Retinal pigment epithelial cell (primary cell): ENCODE measurements around the gene NUP98.
"Not testable (repeated sequence)": the region's sequence is repeated elsewhere in the genome, so short reads cannot be mapped to it uniquely, and the experiment has no call there.

Experiments used
- DNase-seq: peaks from one replicate; pipeline ENCODE4 v3.0.0-alpha.2; 2010; ENCODE audit warnings: low read depth
- H3K4me3 ChIP-seq: 2 replicates; pipeline ENCODE4 v1.5.1; 2011; ENCODE audit warnings: mild to moderate bottlenecking, low read length, control low read depth, moderate library complexity
- TF ChIP-seq, protein P1 (sequence below): conservative IDR thresholded peaks from 2 replicates; pipeline ENCODE4 v1.5.1; 2011; ENCODE audit warnings: low read depth, low read length, control low read depth, inconsistent platforms

The NUP98 gene

DNA sequence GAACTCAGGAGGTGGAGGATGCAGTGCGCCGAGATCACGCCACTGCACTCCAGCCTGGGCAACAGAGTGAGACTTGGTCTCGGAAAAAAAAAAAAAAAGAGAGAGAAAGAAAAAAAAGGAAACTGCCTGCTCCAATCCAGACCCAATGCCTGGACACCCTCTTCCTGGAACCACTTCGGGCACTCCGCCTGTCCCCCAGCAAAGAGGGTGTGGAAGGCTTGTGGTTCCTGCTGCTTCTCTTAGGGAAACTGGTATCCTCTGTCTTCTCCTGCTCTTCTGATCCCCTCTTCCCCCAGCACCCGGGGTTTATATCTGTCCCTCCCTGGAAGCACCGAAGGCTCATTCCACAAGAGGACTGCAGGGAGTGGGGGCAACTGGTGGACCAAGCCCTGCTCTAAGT is 139.1 kb downstream of the NUP98 start:
- no peak overlapping the region for H3K4me3 ChIP-seq
- DNase-seq, result no peak
- TF ChIP-seq, protein P1, sequence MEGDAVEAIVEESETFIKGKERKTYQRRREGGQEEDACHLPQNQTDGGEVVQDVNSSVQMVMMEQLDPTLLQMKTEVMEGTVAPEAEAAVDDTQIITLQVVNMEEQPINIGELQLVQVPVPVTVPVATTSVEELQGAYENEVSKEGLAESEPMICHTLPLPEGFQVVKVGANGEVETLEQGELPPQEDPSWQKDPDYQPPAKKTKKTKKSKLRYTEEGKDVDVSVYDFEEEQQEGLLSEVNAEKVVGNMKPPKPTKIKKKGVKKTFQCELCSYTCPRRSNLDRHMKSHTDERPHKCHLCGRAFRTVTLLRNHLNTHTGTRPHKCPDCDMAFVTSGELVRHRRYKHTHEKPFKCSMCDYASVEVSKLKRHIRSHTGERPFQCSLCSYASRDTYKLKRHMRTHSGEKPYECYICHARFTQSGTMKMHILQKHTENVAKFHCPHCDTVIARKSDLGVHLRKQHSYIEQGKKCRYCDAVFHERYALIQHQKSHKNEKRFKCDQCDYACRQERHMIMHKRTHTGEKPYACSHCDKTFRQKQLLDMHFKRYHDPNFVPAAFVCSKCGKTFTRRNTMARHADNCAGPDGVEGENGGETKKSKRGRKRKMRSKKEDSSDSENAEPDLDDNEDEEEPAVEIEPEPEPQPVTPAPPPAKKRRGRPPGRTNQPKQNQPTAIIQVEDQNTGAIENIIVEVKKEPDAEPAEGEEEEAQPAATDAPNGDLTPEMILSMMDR, result no peak

DNA sequence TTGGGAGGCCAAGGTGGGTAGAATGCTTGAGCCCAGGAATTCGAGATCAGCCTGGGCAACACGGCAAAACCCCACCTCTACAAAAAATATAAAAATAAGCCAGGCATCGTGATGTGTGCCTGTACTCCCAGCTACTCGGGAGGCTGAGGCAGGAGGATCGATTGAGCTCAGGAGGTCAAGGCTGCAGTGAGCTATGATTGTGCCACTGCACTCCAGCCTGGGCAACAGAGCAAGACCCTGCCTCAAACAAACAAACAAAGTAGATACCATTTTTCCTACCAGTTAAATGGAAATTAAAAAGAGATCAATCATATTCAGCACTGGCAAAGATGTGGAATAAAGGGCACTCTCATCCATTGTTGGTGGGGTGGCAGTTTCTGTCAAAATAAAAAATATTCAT is 140.0 kb downstream of the NUP98 start:
- not testable (repeated sequence) for H3K4me3 ChIP-seq, DNase-seq

GRCh38 chr11:3655547-3655946 is 141.8 kb downstream of the NUP98 start:
- DNase-seq, result no peak
- TF ChIP-seq, protein P1, result no peak
- H3K4me3 ChIP-seq, result no peak overlapping the region

- H3K4me3 ChIP-seq, DNase-seq: not testable (repeated sequence)
These were observed 144.8 kb downstream of the NUP98 start for GRCh38 chr11:3652514-3652913.

DNA sequence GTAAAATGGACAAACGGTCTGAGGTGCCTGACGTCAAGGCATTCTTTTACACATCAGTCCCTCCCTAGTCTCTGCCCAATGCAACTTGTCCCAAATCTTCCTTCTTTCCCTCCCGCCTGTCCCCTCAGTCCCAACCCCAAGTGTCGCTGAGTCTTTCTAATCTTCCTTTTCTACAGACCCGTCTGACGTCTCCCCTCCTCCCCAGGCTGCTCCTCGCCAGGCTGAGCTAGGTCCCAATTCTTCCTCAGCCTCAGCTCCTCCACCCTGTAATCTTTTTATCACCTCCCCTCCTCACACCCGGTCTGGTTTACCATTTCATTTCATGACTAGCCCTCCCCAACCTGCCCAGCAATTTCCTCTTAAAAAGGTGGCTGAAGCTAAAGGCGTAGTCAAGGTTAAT is 148.0 kb downstream of the NUP98 start:
- H3K4me3 ChIP-seq, DNase-seq: not testable (repeated sequence)

GRCh38 chr11:3648843-3649242 is 148.5 kb downstream of the NUP98 start:
- DNase-seq, H3K4me3 ChIP-seq: not testable (repeated sequence)

DNA sequence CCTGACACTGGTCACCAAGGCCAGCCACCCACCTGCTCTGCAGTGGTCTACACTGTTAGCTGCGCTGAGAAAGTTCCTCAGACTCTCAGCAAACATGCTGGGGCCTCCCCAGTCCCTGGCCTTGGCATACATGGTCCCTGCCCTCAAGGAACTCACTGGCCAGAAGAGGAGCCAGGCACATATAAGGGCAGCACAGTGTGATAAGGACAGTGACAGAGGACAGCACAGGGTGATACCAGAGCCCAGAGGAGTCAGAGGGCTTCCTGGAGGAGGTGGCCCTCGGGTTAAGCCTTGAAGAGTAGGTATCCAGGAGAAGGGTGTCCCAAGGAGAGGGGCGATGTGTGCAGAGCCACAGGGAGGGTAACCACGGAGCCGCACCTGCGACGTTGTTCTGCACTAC is 151.8 kb downstream of the NUP98 start:
- TF ChIP-seq, protein P1, result no peak
- no peak for DNase-seq
- no peak overlapping the region for H3K4me3 ChIP-seq

DNA sequence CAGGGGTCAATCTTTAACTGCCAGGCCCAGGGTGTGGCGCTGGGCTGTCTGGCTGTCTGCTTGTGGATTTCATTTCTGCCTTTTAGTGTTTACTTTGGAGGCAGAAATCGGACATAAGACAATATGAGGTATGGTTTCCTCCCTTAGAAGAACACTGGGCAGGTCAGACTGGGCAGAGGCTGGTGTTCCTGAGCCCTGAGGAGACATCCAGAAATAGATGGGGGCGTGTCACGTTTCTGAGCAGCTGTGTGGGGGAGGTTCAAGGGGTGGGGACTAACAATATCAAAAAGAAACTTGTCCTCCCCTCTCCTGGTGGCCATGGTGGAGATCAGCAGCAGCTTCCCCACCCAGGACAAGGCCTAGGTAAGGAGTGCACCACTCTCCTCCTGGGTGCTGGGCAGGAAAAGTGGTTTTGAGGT is 152.5 kb downstream of the NUP98 start, which contains the start of gene ART1:
Gene ART1 (plus strand): TSS at position 312 of the 419 bp plus-strand sequence. CDS start 14,086 bp downstream, outside the sequence.
- DNase-seq, result no peak
- no peak within 1 kb of the TSS for H3K4me3 ChIP-seq
- TF ChIP-seq, protein P1, result no peak

GRCh38 chr11:3643102-3643546 is 154.2 kb downstream of the NUP98 start:
- DNase-seq, result not testable (repeated sequence)

DNA sequence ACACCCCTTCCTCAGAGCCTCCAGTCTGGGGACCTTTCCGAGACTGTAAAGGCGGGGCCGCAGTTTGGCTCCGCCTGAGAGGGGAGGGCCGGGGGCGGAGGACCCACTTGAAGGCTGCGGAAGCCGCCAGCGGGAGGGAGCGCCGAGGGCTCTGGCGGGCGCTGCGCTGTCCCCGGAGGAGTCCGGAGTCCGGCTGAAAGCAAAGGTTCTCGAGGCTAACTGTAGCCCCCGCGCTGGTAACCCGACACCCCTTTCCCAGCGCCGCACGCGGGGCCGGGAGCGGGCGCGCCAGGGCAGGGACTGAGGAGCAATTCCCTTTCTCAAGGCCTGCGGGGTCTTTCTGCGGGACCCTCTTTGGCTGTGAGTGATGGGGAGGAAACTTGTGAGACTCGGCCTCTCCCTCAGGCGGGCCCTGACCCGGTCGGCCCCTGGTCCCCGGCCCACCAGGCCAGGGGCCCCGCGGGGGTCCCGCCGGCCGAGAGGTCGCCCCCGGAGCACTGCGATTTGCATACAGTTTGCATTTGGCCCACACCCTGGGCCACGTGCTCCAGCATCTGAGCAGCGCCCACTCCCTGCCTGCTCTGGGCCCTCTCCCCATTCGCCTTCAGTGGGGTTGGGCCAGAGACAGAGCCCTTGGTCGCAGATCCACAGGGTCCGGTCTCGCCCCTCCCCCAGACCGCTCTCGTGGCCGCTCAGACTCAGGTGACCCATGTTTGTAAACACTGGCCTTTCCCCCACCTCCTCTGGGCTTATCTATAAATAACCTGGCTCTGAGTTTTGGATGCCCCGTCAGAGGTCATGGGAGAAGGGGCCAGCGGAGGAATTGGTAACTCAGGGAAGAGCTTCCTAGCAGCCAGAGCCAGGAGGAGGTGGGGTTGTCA is 155.0 kb downstream of the NUP98 start:
- TF ChIP-seq, protein P1, result no peak
- H3K4me3 ChIP-seq, result peak overlapping the region; percentile 54
- DNase-seq, result peak; percentile 56

More at GRCh38 chr11:3643102-3643546, 154.2 kb downstream of the NUP98 start:
- H3K4me3 ChIP-seq, result peak overlapping the region; percentile 54
